ENCODE results near the gene ROR1.

ROR1 gene

DNA sequence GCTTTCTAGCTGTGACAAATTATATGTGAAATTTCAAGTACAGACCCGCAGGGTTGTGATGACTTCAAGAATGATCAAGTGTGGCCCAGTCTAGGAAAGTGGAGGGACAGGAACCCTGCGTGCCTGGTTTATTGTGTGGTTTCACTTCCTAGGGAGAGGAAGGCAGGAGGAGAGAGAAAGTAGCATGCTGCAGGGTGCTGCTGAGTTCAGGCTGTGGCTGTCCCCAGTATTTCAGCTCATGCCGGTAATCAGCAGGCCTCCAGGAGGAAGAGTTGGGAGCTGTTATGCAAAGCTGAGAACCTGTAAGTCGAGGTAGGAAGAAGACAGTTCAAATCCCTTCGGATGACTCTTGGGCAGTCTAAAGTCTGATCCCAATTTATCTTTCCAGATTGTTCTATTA, 140.4 kb downstream of the ROR1 start:
- DNase-seq, result no peak

DNA sequence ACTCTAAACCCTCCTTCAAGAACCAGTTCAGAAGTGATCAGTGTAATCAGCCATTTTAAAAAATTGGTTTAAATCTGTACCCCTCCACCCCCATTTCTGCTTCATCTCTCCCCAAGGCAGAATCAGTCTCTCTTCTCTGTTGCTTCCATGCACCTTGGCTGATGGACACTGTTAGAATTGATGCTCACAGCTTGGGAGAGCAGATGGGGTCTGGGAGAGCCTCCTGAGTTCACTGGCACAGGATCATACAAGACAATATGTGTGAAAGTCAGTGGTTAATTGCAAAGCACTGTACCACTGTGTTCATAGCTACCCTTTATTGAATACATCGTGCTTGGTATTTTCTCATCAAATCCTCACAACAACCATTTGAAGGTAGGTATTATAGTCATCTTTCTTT, 140.9 kb downstream of the ROR1 start:
- no peak for DNase-seq

DNA sequence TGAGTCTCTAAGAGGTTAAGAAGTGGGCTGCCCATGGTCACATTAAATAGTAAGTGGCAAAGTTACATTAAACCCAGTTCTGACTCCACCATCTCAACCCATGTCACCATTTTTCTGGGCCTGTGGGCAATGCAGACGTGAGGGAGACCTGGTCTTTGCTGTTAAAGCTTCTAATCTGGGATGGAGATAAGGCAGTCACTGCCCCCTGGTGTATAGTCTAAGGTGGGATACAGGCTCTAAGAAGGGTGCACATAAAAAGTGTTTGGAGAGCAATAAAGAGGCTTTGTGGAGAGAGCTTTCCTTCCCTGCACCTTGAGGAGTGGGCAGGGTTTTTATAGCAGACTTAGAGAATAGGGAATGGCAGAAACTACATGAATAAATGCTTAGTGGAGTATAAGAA, 141.3 kb downstream of the ROR1 start:
- DNase-seq, result no peak

DNA sequence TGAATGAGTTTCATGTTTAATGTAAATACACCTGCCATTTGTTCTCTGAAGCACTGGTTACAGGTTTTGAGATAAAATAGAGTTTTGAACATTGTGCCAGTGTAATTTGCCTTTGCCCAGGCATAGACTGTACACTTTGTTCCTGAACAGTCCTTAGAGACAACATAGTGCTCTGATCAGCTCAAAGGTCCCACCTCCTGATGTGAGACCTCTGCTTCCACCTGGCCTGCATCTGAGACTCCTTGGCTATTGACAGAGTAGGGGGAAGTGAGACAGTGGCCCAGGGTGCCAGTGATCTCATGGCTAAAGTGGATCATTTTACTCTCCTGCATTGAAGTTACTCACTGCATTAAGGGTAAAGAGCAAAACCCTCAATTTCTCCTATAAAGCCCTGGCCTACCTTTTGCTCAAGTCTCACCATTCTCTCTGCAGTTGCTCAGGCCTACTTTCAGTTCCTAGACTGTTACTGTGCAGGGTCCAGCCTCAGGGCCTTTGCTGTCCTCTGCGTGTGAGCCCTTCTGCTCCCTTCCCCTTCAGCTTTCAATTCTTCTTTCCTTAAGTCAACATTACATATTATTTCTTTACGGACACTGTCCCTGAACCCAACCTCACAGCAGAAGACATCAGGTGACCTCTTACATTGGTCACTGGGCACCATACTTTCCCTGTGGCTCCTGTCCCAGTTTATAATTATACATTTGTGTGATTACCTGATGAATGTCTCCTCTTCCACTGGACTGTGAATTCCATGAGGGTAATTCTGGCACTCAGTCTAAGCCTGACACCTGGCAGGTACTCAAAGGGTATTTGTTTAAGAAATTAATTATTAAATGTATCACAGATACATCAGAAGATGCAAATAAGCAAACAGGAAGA, 142.9 kb downstream of the ROR1 start:
- peak; percentile 15 for DNase-seq

DNA sequence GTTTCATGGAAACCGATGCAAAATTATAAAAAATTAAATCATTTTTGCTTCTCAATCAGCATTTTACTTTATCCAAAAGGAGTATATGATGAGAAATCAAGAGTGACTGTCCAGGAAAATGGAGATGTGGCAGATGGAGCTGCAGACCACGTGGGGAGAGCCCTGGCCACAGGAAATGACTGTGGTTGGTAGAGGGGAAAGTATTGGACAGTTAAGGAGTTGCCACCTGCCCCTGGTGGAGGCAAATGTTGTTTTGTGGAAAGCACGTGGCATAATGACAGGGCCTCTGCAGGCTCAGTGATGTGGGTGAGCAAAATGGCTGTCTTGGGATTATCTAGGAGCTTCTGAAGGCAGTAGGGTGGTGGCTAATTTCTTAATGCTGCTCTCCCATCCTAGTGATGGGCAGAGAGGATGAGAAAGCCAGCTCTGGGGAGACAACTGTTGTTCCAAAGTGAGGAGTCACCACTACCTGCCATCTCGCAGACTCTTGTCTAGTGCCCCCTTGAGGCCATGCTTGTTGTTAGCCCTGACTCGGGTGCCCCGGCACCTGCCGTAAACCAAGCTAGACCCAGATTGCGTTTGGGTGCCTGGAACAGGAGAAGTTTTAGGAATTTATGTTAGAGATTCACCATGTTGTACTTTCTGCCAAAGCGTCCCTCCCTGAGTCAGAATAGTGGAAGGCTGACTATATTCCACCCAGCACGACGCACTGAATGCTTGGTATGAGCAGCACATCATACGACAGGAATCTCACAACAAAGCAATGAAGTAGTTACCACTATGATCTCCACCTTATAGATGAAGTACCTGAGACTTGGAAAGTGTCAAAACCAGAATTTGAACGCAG, 144.0 kb downstream of the ROR1 start:
- peak; percentile 56 for DNase-seq

DNA sequence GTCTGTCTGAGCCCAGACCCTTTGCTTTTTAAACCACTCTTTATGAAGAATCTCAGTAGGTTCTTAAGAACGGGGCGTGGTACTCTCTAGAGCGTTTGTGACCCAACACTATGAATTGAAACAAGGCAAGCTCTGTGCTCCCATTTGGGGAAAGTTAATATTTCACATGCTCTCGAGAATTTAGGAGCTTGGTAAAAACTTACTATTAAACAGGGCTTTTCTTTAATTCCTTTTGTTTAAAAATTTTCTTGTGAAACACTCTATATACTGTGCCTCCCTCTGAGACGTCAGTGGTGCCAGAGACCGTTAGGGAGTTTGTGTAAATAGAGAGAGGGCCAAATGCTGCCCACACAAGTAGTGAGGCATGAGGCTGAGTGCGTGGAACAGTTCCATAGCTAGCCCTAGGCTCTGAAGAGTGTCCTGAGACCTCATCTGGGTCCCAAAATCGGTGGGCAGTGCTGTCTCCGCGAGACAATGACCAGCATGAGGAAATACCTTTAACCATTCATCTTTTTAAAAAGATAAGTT, 144.7 kb downstream of the ROR1 start:
- no peak for DNase-seq

DNA sequence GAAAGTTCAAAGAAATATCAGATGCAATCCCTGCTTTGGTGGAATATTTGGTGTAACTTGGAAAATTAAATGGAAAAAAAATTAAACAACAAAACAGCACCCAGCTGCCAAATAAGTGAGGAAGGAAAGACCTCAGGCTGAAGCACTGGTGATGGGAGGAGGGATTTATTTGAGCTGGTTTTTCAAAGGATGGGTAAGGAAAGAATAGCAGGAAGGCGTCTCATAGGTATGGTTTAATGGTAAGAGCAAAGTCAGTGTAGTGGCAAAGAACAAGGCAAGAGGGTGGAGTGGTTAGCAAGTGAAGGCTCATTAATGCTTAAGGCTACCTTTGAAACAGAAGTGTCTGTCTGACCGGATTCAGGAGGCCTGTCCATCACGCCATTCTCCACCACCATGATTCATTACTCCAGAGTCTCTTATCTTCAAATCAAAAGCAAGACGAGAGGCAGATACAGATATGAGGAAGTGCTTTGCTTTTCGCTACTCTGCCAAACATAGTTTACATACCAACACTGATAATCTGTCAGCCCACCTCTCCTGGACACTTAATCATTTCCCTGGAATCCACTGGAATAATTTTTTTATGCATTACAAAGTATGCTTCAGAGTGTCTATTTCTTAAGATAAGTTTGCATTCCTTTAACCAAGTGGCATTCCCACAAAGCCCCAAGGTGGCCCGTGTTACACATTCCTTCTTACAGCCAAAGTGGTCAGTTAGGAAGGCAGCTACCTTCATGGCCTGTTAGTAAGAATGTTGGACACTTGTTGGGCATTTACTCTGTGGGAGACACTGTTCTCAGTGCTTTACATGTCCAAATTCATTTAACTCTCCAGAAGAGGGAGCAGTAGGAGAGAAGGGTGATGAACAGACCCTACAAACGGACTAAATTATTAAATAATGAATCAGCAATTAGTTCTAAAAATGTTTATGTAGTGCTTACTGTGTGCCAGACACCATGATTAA, 146.6 kb downstream of the ROR1 start:
- no peak for DNase-seq

DNA sequence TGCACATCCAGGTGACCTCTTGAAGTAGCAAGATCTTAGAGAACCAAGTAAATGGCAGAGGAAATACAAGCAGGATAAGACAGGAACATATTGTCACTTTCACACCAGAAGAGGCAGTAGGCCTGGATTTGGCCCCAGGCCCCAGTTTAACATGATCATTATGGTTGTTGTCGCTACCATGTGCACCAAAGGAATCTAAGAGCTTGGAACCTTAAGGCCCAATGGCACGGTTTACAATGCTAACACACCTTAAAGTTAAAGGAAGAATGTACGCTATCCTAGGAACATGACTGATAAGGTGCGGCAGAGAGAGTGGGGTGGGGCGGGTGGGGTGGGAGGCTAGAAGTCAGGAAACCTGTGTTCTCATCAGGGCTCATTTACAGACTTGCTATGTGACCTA, 147.5 kb downstream of the ROR1 start:
- no peak for DNase-seq

DNA sequence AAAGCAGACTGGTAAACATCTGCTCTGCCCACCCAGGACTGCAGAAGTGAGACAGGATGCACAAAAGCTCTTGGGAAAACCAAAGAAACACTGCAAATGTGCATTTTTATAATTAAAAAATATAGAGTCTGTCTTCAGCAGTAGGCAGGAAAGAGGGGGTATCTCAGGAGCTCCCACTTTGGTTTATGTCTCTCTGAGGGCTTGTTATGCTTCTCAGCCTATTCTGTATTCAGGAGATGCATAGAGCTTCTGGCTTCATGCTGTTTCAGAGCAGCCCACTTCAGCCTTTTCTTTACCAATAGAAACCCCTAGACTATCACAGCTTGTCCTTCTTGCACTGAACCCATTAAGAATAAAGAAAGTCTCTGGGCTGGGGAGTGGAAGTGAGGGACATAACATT, 148.0 kb downstream of the ROR1 start:
- no peak for DNase-seq

DNA sequence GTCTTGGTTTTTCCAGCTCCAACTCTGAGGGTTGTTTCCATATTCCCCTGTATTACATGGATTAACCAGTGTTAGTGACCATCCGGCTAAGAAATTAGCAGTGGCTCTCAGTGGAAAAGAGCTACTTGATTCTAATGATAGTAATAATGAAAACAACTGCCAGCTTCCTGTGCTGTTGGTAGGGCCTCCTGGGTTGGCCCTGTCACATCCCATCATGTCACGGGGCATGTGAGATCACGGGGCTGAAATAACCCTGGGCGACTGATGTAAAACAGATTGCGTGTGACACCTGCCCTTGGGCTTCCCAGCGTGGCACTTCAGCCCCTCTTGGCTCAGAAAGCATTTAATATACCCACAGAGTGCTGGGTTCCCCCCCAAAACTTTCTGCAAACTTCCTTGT, 149.0 kb downstream of the ROR1 start:
- DNase-seq, result no peak

DNA sequence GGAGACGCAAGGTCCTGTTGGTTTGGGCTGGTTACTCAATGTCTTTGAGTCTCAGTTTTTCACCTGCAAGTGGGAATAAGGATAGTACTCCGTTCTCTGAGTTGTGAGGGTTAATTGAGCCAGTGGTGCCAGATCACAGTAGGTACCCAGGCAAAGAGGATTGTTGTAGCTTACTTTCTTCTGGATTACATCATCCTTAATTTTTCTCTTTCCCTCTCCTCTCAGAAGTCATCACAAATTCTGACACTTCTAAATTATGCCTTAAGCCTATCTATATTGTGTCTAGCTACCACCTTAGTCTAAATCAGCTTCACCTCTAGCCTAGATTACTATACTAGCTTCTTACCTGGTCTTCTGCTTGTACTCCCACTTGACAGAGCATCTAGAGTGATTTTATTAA, 149.5 kb downstream of the ROR1 start:
- no peak for DNase-seq

DNA sequence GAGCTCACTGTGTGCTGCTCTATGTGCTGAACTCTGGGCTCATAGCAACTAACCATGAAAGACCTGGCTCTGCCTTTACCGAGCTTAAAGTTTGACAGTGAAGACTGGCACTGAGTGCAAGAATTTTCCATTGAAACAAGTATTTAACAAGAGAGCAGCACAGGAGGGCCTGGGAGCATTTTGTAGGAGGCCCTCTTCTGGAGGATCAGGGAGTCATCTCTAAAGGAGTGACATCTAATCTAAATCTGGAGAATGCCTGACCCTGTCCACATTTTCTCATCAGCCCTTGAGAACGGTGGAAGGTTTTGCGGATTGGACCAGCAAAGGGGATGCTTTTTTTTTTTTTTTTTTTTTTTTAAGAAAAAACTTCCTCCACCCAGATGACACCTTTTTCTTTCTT, 150.8 kb downstream of the ROR1 start:
- DNase-seq, result no peak

DNA sequence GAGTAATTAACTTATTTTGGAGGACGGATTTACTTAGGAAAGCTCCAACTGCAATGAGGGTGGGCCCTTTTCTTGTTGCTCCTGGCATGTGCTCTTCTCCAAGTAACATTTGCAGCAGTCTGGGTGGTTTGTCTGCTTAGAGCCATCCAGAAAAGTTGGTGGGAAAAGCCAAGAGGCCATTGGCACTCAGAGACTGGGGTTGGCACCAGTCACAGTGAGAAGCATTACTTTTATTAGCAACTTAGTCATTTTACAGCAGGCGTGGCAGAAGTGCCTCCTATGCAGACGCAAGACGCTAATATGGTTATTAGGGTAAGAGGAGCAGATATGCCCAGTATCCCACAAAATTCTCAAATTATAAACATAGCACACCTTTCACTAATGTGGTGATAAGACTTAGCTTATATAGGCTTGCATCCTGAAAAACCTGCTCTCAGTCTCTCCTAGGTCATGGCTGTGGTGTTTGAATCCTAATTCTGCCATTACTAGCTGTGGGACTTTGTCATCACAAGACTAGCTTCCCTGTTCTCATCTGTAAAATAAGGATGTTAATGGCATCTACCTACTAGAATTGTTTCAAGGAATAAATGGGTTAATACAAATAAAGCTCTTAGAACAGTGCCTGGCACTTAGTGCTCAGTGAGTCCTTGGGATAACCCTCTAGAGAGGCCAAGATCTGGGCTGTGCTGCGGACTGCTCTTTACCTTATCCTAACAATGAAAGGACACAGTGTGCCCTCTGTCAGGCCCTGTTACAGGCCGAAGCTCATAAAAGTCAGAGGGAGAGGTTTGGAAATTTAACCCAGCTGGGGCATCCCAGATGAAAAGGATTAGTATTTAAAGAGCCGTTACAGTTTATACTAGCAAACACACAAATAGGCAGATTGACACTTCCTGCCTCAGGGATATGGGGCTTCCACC, 154.6 kb downstream of the ROR1 start:
- no peak for DNase-seq

DNA sequence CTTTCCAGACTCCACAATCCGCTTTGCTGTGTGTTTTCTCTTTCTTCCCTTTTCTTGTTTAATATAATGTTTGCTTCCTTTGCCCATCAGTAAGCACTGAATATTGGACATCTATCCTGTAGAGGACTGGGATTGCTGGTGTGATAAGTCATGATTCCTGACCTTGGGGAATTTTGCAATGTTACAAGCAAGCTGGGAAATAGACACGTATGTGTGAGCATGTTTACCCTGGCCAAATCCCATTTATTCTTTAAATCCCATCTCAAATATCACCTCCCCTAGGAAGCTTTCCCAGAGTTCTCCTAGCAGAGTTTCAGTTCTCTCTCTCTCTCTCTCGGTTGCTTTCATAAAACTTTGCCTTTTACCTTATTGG, 155.3 kb downstream of the ROR1 start:
- DNase-seq, result no peak

DNA sequence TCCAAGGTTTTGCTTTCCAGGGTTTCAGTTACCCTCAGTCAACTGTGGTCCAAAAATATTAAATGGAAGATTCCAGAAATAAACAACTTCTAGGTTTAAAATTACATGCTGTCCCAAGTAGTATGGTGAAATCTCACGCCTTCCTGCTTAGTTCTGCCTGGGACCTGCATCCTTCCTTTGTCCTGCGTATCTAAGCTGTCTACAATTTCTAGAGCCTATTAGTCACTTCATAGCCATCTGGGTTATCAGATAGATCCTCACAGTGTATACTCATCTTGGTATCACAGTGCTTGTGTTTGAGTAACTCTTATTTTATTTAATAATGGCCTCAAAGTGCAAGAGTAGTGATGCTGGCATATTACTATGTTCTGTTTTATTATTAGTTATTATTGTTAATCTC, 157.7 kb downstream of the ROR1 start:
- no peak for DNase-seq

DNA sequence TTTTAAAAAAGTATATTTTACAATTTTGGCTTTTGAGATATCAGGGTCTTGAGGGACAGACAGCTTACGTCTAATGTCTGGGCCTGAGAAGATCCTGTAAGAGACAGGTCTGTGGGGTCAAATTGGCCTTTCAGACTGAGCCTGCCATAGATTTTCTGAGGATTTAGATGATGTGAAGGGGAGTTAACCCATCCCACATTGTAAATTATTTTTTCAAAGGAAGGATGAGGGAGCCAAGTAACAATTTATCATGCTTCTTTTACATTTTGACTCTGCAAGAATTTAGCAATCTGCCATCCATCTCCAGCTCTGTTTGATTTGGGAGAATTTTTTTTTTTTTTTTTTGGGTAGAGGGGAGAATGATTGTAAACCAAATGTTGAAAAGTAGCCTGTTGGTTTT, 160.9 kb downstream of the ROR1 start:
- DNase-seq, result no peak

DNA sequence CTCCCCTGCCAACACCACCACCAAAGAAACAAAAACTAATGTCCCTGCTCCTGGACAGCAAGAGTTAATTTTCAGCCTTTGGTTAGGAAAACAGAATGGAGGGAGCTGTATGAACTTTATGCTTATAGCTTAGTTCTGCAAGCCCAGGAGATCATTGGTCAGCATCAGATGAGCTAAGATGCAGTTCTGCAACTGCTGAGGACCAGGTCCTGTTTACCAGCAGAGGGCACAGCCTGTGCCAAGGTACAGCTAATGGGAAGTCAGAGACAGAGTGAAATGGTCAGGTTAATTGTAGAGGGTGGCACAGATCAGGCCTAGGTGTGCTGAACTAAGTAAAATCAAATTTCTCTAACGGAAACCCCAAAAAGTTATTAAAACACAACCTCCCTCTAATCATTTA, 161.3 kb downstream of the ROR1 start:
- peak; percentile 51 for DNase-seq

DNA sequence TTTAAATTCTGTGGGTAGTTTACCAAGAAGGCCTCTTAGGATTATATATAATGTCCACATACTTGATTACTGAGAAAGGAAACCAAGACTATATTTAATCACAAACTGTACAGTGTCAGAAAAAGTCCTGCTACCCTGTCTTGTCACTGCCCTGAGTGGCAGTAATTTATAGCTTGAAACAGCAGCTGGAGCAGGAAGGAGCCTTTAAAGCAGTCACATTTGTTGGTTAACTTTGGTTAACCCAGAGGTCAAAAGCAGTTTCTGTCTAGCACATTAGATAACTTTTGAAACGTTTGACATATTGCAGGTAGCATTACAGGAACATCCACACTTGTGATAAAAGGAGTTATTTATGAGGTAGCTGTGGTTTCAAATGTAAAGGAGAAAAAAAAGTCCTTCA, 161.7 kb downstream of the ROR1 start:
- no peak for DNase-seq

DNA sequence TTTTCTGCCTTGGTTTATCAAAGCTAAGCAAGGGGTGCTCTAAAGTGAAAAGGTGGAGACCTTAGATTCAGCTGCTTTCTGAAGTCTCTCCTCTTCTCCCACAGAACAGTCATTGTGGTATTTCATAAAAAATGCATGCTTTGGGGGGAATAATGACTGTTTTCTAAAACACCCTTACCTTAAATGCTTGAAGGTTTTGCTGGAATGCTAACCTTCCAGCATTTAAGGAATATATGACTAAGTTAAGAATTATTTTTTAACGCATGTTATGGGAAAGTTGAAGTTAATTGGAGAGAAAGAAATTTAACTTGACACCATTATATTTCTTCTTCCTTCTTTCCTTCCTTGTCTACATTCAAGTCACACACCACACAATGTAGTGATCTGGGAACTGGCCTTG, 162.5 kb downstream of the ROR1 start:
- DNase-seq, result no peak

DNA sequence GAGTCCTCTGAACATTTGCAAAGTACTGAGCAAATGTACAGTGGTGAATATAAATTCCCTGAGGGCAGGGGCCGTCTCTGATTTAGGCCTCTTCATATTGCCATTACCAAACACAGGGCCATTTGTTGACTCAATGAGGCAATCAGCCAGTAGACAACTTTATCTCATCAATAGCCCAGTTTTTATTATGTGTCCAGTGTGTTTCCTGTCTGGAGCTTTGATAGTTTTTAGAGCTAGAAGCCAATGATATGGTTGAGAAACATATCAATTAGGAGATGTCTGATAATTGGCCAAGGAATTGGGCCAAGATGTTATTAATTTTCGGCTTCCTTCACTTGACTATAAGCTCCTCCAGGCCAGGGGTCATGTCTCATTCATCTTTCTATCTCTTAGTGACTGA, 163.0 kb downstream of the ROR1 start:
- DNase-seq, result no peak

DNA sequence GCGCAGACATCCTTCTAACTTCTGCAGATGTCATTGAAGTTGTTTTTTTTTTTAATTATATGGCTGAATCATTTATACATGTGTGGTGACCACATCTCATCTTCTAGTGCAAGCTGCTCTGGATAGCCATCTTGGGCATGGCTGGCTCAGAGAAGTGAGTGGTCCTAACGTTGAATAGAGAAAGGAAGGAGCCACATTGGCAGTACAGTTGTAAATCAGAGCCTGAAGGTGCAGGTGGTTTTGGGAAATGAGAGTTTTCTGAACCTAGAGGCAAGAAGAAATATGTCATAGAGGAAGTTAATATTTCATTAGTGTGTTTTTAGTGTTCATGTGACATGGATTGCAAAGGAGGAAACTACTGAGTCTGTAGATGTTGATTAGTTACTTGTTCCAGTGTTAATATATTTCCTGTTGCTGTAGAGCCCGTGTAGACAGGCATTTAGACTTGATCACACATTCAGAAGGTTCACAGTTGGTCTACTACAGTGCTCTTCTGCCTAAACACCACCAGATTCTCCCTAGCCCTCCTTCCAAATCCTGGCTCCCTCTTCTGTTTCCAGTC, 163.7 kb downstream of the ROR1 start:
- no peak for DNase-seq

All from RPMI8226 (cell line).